ENCODE measurements around the gene GTF2I.
"Not testable (repeated sequence)": the region's sequence is repeated elsewhere in the genome, so short reads cannot be mapped to it uniquely, and the experiment has no call there.

GRCh38 chr7:74753921-74754482 is 96.5 kb downstream of the GTF2I start:
- not testable (repeated sequence) for TF ChIP-seq POLR2A (IDR thresholded peaks at IDR 0.05)
- TF ChIP-seq, protein P1, sequence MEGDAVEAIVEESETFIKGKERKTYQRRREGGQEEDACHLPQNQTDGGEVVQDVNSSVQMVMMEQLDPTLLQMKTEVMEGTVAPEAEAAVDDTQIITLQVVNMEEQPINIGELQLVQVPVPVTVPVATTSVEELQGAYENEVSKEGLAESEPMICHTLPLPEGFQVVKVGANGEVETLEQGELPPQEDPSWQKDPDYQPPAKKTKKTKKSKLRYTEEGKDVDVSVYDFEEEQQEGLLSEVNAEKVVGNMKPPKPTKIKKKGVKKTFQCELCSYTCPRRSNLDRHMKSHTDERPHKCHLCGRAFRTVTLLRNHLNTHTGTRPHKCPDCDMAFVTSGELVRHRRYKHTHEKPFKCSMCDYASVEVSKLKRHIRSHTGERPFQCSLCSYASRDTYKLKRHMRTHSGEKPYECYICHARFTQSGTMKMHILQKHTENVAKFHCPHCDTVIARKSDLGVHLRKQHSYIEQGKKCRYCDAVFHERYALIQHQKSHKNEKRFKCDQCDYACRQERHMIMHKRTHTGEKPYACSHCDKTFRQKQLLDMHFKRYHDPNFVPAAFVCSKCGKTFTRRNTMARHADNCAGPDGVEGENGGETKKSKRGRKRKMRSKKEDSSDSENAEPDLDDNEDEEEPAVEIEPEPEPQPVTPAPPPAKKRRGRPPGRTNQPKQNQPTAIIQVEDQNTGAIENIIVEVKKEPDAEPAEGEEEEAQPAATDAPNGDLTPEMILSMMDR (IDR thresholded peaks at IDR 0.05), result not testable (repeated sequence)

Measured in adrenal gland (tissue), 5 donors.